HG02798 (cell line): ENCODE data around the gene PHF21B.

Experiments
- ATAC-seq: cut with Tn5 transposase; IDR thresholded peaks from one replicate; pipeline ENCODE4 v1.9.1; 2021; ENCODE audit warnings: mild to moderate bottlenecking; ENCODE audit not compliant: unreplicated experiment, poor library complexity

Gene PHF21B

DNA sequence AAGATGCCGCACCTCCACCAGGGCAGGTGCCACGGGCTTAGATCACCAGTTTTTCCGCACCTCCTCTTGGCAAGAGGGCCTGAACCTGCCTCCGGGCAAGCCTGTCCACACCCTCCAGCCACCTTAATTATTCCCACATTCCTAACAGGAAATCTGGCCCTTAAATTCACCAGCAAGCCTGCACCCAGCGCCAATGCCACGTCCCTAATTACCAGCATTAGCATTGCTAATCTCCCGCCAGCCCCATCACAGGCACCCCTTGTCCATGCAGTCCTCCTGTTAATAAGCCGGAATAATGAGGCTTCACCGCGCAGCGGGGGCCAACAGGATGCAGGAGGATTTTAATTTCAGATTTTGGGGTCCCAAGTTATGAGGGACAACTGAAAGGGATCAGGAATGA lies 69.7 kb downstream of the PHF21B start:
- no peak for ATAC-seq

DNA sequence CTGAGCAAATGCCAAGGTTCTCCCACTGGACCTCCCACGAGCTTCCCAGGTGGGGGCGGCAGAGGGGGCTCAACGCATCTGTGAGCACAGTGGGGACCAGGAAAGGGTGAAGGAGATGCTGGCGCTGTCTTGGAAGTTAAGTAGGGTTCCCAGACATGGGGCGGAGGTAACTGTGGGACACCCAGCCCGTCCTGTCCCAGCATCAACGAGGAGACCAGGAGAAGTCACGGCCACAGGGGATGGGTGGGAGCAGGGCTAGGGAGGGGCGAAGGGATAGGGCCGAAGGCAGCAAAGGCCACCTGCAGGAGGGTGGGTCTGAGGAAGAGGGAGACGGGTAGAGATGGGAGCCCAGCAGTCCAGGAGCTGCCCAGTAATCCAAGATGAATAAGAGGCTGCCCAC lies 70.4 kb downstream of the PHF21B start:
- ATAC-seq = no peak

DNA sequence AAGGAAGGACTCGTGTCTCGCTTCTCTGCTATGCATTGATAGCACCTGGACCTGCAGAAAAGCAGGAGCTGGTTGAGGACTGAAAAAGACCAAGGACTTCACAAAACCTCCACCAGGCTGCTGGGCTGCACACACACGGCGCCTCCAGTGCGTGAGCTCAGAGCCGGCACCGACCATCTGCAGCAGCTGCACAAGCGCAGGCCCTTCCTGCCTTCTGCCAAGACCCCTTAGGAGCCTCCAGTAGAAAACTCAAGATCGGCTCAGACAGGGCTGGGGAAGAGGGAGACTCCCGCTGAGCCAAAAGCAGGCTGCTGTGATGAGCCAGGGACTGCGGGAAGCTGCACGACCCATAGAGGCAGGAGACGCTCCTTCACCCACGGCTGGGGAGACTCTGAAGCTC lies 70.9 kb downstream of the PHF21B start:
- ATAC-seq = no peak

DNA sequence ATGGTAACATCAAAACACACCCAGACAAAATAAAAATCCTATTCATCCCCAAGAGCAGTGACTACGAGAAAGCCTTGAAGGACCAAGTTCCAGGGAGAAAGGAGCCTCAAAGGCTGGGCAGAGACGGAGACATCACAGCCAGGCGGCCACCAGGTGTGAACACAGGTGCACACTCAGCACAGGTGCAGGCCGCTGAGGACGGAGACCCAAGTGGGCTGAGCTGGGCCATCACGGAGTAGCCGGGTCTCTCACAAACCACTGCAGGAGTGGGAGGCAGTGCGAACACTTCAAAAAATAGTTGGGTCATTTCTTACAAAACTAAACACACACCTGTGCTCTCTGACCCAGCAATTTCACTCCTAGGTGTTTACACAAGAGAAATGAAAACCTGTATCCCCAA lies 72.6 kb downstream of the PHF21B start:
- no peak for ATAC-seq

DNA sequence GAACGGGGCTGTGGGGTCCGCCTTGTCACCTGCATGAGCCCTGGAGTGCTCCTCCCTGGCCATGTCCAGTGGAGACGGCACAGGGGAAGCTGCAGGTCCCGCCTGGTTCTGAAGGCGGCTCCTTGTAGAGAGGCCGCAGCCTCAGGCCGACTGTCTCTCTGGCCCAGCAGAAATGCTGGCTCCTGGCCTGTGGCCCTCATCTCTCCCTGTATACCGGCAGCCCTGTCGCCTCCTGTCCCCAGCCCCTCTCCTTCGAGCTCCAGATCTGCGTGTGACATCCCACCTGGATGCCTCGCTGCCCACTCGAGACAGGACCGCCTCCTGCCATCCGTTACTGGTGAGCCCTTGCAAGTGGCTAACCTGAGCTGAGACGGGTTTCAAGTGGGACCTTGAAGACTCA lies 73.6 kb downstream of the PHF21B start:
- ATAC-seq = no peak

DNA sequence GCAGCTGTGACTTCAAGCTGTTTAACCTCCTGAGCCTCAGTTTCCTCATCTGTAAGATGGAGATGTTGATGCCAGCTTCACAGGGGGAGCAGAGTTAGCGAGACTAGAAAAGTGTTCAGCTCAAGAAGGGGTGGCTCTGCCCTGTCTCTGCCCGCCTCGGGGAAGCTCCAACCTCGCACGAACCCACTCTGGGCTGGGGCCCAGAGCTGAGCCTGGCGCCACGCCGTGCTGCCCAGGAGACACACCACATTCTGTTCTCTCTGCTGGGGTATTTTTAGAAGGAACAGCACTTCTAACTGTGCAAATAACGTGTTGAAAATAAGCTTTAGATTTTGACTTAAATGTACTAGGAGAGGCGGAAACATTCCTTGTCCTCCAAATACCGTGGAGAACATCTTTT lies 74.1 kb downstream of the PHF21B start:
- ATAC-seq = no peak

DNA sequence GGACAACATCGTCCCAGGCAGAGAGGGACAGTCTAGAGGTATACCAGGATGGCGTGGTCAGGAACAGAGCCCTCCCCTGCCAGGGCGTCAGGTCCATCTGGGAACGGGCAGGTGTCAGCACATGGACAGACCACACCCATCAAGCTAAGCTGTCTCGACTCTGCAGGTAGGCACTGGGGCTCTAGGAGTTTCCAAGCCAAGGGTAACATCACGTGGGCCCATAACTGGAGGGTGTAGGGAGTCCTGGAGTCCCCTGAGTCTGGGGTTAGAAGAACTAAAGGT lies 75.4 kb downstream of the PHF21B start:
- ATAC-seq = no peak

DNA sequence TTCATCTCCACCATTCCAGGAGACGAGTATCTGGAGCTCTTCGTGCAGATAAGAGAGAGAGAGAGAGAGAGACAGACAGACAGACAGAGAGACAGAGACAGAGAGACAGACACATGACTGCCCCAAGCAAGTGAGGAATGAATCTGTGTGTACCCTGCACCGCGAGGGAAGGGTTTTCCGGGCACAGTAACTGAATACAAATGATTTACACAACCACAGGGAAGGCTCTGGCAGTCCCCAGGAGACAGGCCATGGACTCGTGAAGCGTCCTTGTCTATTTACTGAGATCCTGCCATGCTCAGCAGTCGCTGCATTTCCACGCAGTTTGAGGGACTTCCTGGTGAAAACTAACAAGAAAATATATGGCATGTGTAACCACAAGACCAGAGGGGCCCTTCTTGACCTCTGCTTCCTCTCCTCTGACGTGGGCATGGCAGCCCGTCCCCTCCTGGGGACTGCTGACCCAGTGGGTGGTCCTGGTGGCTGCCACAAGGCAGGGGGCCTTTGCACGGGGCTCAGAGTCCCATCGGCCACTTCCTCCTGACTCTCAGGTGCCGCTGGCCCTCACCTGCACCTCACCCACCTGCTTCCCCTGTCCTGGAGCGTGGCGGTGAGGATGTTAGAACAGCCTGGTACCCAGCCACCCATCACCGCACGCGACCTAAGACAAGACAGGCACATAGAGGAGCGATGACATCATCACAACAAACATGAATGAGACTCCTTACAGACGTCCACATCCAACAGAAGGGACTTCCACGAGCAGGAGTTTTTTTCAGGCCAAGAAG lies 75.9 kb downstream of the PHF21B start:
- ATAC-seq = no peak

DNA sequence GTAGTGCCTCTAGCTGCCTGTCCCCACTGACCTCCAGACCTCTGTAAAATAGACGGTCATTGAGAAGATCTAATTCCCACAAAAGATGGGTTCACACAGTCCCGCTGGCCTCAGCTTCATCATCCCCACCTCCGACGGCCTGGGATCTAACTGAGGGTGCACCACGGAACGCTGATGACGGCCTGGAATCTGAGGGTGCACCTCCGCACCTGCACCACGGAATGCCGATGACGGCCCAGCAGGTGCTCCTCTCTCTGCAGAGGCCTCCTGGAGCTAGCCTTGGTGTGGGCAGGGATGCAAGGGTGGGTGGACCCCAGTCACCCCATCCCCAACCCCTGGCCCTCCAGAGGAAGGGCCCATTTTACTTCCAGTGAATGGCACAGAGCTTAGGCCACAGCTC lies 77.3 kb downstream of the PHF21B start:
- no peak for ATAC-seq

DNA sequence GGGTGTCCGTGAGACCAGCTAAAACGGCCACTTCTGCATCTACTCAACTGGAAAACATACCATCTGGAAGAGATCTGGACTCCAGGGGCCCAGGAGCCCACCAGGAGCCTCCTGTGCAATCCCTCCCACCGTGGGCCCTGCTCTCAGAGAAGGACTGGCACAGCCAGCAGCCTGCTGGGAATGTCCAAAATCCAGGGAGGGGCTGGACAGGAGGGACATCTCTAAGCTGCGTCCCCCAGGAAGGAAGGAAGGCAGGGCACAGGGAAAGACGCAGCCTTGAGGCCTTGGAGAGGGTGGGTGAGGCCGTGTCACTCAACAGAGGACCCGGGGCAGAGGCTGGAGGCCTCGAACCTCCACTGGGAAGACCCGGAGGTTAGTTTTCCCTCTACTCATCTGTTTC lies 78.0 kb downstream of the PHF21B start:
- no peak for ATAC-seq

DNA sequence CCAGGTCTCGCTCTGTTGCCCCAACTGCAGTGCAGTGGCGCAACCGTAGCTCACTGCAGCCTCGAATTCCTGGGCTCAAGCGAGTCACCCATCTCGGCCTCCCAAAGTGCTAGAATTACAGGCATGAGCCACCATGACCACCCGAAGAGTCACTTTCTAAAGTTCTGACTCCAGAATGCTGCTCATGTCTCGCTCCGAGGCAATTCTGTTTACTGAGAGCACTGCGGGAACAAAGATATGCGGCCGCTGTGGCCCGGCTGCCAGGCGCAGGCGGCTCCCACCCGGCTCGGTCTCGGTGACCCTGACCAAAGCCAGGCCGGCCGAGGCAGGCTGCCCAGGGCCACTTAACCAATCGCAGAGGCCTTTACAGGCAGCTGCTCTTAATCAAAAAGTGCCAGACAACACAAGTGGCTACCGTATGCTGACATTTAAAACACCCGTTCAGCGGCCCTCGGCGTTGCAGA lies 78.7 kb downstream of the PHF21B start:
- no peak for ATAC-seq

DNA sequence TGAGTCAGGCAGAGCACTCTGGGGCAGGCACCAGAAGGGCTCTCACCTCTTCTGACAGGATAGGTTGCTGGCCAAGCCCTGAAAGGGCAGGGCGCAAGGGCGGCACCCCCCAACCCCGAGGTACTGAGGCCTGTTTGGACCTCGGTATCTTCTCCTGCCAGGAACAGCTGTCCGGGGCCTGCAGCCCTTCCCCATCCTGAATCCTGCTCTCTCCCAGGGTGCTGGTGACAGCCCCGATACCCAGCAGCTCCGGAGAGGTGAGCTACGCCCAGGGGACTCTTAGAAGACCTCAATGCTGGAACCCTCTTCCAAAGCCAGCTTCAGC lies 79.1 kb downstream of the PHF21B start:
- ATAC-seq = no peak

DNA sequence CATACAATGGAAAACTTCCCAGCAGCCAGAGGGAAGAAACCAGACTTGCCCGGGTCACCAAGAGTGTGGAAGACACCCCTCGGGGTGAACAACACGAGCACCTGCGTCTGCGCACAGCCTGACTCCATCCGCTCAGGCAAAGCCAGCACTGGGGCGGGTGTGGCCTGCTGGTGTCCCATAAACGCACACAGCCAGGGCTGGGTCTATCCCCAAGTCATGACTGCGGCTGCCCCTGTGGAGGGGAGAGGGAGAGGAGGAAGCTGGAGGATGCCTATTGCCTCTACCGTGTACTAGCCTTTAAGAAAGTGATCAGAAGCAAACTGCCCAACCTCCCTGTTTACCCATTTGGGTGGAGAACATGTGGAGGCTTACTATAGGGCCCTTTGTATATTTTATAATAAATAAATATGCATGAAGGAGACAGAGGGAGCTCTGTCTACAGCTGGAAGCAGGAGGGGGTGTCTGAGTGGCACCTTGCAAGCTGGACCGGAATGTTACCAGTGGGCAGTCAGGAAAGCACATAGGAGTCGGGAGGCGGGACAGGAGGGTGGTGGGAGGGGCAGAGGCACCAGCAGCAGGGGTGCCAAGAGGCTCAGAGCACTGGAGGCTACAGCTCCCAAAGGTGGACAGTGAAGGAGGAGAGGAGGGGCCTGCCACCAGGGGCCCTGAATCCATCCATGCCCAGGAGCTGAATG lies 79.6 kb downstream of the PHF21B start:
- no peak for ATAC-seq

DNA sequence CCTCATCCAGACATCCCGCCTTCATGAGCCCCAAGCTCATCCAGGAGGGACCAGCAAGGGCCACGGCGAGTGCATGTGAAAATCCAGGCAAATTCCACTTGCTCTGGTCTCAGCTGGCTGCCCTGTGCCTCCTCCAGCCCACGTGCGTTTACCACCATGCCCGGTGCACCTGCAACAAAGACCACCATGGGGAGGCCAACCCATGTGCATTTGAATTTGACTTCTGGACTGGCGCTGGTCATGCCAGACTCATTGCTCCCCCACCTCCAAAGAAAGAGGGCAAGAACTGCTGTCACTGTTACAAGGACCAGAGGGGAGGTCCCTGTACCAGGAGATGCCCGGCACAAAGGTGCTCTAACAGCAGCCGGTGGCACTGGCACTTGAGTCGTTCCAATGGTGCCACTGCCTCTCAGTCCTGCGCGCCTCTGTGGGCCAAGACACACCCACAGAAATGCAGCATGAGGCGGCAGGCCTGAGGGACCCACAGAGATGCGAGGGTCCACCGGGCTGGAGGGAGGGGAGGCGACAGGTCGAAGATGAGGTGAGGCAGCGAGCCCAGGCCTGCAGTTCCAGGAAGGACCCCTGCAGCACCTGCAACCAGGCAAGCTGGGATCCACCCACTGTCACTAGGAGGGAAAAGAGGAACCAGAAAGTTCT lies 80.3 kb downstream of the PHF21B start:
- ATAC-seq = no peak

DNA sequence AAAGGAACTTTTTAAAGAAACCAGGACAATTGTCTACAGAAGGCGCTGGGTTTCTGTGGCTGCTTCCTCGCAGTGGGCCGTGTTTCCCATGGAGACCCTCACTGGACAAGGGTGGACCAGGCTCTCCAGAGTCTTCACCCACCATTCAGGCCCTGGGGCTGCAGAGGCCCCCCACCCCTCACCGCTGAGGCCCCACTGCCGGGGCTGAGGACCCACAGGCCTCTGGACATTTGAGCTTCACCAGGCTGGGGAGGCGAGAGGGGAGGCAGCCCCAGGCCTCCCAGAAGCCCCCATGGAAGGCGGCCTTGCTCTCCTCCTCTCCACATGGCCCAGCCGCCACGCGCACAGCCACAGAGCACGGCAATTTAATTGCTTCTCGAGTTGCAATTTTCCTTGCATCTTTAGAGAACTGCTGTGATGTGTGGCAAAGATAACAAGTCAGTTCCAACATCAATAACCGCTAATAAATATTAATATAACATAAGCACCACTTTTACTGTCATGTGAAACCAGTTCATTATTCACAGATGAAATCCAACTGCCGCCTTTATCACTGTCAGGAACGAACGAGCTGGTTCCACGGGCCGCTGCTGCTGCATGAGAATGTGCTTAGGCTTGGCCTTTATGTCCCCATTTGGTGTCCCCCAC lies 81.0 kb downstream of the PHF21B start:
- ATAC-seq = no peak

DNA sequence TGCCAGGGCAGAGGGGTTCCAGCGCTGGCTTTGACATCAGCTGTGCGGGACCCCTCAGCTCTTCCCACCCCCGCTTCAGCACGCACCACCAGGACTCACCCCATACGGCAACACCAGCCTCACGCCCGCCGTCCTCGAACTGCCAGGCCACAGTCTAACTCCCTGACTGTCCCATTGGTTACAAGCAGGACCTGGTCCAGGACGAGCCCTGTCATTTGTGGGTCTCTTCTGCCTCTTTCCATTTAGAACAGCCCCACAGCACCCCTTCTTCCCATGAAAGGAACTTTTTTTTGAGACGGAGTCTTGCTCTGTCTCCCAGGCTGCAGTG lies 81.7 kb downstream of the PHF21B start:
- no peak for ATAC-seq

DNA sequence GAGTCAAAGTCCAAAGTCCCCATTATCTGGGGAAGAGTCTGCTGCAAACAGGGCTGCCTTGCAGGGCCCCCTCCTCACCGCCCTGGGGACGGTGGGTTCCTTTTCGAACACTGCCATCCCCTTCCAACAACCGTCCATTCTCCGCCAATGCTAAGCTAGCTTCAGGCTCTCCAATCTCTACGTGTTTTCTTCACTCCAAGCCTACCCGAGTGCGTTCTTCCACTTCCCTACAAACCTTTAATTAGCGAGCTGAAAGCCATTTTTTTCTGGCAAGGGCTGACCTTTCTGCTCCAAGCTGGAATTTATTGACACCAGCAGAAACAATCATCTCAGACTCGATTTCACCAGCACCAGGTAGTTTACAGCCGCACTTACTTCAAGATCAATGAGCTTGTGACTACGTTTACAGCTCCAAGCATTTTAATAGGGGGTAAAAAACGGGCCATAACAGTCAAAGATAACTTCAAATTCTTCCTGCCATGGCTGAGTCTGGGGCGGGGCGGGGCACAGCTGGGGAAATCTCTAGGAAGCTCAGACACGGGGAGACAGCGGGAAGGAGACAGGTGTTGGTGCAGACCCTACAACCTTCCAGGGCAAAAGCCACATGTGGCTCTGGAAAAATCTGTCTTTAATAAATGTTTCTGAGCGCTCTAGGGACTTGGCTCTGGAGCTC lies 82.2 kb downstream of the PHF21B start:
- ATAC-seq = no peak

DNA sequence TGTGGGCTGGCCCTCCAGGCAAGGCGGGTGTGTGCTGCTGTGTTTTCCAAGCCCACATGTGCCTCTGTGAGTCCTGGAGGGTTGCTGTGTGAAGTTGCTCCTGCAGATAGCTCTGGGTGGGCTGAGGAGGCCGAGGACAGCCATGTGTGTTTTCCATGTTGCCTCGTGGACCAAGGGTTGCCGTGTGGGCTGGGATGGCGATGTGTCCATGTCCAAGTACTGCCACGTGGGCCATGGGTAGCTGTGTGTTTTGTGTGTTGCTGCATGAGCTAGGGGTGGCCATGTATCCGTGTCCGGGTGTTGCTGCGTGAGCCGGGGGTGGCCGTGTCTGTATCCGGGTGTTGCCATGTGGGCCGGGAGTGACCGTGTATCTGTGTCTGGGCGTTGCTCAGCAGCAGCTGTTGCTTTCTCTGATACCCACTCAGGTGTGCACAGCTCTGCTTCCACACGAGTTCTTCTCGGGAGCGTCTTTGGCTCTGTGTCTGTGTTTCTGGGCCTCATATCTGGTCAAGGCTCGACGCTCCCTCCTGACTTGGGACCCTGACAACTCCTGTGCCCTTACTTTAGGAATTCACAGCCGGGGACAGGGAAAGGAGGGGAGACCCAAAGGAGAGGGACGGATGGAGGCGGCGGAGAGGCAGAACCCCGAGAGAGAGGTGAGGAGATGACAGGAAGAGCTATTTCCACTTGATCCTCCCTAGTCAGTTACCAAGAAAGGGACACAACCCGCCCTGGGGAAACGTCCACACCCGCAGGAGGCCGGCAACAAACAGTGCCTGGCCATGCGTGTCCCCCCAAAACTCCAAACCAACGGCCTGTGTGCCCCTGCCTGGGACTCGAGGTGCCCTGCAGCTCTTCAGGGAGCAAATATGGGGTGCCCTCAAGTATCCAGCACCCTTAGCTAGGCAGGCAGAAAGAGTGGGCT lies 83.1 kb downstream of the PHF21B start:
- ATAC-seq = no peak

DNA sequence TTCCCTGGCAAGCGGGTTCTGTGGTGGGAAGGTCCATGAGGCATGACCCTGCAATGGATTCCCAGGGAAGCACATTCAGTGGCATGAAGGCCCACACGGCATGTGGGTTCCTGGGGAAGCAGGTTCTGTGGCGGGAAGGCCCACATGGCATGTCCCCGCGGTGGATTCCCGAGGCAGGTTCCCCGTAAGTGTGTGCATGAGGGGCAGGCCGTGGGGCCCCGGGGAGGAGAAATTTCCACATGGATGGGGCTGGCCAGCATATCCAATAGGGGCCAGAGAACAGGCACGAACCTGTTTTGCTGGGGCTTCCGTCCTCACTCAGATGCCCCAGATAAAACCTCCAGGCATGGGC lies 83.7 kb downstream of the PHF21B start:
- no peak for ATAC-seq
